Mesothelial cell of epicardium (in vitro differentiated cells): ENCODE results near the gene COQ10A. TPM values are rescaled to one million over a fixed set of nuclear protein-coding genes. Genes with fewer than 3 reads are reported as not detected.
"Not testable (repeated sequence)": the region's sequence is repeated elsewhere in the genome, so short reads cannot be mapped to it uniquely, and the experiment has no call there.

Source experiments
- DNase-seq, 2 experiments: peaks; one replicate each; pipeline ENCODE4 v3.0.0; 2021; ENCODE audit warnings: low spot score in 2 of 2; ENCODE audit not compliant: unreplicated experiment in 2 of 2
- H3K27ac Mint-ChIP-seq: 2 replicates; pipeline ENCODE4 v1.8.0; 2021; ENCODE audit warnings: mixed read lengths
- H3K27me3 Mint-ChIP-seq: 2 replicates; pipeline ENCODE4 v1.8.0; 2021; ENCODE audit warnings: low read depth, mixed read lengths
- H3K36me3 Mint-ChIP-seq: 2 replicates; pipeline ENCODE4 v1.8.0; 2021; ENCODE audit warnings: mixed read lengths
- H3K4me1 Mint-ChIP-seq: 2 replicates; pipeline ENCODE4 v1.8.0; 2021; ENCODE audit warnings: mixed read lengths
- H3K4me3 Mint-ChIP-seq: 2 replicates; pipeline ENCODE4 v1.8.0; 2021; ENCODE audit warnings: mild to moderate bottlenecking, moderate library complexity, mixed read lengths
- H3K9me3 Mint-ChIP-seq: 2 replicates; pipeline ENCODE4 v1.8.0; 2021; ENCODE audit warnings: mixed read lengths
- total RNA-seq: library from RNA; stranded (reverse); gene quantifications from 3 replicates; pipeline ENCODE4 v1.2.1, GENCODE V29; 2021
- TF ChIP-seq, protein P1 (sequence below): fragments of 200-600 bp; sonication (generic); IDR thresholded peaks from one replicate; pipeline ENCODE4 v1.5.0; 2021; ENCODE audit warnings: antibody characterized with exemption; ENCODE audit not compliant: unreplicated experiment

COQ10A gene
- total RNA-seq, 1 donor from 2014 or later = 15.3 TPM

DNA sequence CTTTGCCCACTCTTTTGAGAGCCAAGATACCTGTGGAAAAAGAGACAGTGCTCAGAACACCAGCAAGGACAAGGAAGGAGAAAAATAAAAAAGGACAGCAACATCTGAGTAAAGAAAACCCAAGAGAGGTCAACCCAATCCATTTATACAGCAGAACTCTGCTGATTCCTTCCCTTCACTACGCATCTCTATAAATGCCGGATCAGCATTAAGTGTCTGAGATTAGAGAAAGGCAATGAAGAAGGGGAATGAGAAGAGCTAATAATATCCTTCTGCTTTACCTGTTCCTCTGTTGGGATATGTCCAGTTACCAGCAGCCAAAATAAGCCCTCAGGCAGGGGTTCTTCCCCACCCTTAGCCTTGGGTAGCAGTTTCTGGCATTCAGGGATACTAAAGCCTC, 15.8 kb downstream of the COQ10A start:
- TF ChIP-seq, protein P1, sequence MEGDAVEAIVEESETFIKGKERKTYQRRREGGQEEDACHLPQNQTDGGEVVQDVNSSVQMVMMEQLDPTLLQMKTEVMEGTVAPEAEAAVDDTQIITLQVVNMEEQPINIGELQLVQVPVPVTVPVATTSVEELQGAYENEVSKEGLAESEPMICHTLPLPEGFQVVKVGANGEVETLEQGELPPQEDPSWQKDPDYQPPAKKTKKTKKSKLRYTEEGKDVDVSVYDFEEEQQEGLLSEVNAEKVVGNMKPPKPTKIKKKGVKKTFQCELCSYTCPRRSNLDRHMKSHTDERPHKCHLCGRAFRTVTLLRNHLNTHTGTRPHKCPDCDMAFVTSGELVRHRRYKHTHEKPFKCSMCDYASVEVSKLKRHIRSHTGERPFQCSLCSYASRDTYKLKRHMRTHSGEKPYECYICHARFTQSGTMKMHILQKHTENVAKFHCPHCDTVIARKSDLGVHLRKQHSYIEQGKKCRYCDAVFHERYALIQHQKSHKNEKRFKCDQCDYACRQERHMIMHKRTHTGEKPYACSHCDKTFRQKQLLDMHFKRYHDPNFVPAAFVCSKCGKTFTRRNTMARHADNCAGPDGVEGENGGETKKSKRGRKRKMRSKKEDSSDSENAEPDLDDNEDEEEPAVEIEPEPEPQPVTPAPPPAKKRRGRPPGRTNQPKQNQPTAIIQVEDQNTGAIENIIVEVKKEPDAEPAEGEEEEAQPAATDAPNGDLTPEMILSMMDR = no peak
- no peak overlapping the region for H3K4me3 Mint-ChIP-seq
- H3K9me3 Mint-ChIP-seq = no peaks in the 10 kb centered on the region
- no peak overlapping the region for H3K27ac Mint-ChIP-seq
- no peak for DNase-seq
- no peaks in the 10 kb centered on the region for H3K4me1 Mint-ChIP-seq
- no peaks in the 10 kb centered on the region for H3K27me3 Mint-ChIP-seq
- H3K36me3 Mint-ChIP-seq = peaks cover 29% of the 10 kb centered on the region

DNA sequence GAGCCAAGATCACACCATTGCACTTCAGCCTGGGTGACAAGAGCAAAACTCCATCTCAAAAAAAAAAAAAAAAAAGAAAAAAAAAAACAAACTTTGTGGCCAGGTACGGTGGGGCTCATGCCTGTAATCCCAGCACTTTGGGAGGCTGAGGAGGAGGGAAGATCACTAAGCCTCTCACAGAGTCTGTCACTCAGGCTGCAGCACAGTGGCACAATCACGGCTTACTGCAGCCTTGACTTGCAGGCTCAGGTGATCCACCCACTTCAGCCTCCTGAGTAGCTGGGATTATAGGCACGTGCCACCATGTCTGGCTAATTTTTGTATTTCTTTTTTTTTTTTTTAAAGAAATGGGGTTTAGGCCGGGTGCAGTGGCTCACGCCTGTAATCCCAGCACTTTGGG, 17.5 kb downstream of the COQ10A start:
- not testable (repeated sequence) for H3K27me3 Mint-ChIP-seq, H3K27ac Mint-ChIP-seq, DNase-seq, H3K9me3 Mint-ChIP-seq, H3K4me1 Mint-ChIP-seq, H3K4me3 Mint-ChIP-seq
- H3K36me3 Mint-ChIP-seq = peaks cover 25% of the 10 kb centered on the region

DNA sequence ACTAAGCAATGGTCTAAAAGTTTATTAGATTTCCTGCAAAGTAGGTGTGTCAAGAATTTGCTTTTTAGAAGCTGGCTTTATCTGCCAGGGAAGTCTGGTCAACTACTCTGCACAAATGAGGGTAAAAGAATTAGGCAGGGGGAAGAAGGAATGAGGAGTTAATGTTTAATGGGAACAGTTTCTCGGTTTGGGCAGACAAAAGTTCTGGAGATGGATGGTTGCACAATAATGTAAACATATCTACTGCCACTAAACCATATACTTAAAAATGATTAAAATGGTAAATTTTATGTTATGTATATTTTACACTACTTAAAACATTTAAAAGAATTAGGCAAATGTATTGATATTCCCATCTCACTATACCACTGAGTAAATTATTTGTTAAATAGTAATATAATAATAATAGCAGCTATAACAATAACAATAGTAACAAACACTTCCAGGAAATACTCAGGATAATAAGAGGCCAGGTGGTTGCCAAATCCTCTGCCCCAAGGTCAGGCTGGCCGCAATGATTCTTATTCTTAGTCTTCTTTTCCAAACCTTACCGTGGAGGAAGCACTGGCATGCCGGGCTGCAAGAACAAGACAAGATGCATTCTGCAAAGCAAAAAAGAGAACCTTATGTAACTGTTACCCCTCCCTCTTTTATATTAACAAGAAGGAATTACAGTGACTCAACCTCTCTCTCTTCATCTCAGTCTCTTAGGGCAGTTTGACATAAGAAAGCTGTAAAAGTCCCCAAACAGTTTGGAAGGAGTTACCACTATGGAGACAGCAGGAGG, 19.5 kb downstream of the COQ10A start:
- Mint-ChIP-seq H3K4me1 (no peaks in the 10 kb centered on the region), H3K27ac (no peak overlapping the region), H3K36me3 (peaks cover 22% of the 10 kb centered on the region), H3K27me3 (no peaks in the 10 kb centered on the region), H3K4me3 (no peak overlapping the region), H3K9me3 (no peaks in the 10 kb centered on the region)
- TF ChIP-seq, protein P1 = no peak
- no peak for DNase-seq

DNA sequence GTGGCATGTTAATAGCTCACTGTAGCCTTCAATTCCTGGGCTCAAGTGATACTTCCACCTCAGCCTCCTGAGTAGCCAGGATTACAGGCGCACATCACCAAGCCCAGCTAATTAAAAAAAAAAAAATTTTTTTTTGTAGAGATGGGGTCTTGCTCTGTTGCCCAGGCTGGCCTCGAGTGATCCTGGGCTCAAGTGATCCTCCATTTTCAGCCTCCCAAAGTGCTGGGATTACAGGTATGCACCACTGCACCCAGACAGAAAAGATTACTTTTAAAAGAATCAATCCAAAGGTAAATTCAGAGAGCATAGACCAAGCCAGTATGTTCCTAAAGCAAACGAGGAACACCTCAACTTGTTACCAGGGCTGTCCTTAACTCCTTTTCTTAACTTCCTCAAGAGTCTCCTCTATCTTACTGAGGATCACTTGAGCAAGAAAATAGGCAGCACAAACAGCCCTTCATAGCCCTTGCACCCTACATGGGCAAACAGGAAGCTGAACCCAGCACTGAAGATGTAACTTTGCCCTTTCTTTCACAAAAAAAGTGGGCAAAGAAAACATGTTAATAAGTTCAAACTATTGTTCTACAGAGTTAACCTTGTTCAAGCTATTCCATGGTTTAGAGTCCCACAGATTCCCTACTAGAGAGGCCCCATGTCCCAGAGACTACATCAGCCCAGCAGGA, 22.1 kb downstream of the COQ10A start:
- no peak for DNase-seq
- Mint-ChIP-seq H3K27ac (no peak overlapping the region), H3K36me3 (peaks cover 12% of the 10 kb centered on the region), H3K27me3 (no peaks in the 10 kb centered on the region), H3K9me3 (no peaks in the 10 kb centered on the region), H3K4me3 (no peak overlapping the region), H3K4me1 (peaks cover 1% of the 10 kb centered on the region)
- TF ChIP-seq, protein P1 = no peak

DNA sequence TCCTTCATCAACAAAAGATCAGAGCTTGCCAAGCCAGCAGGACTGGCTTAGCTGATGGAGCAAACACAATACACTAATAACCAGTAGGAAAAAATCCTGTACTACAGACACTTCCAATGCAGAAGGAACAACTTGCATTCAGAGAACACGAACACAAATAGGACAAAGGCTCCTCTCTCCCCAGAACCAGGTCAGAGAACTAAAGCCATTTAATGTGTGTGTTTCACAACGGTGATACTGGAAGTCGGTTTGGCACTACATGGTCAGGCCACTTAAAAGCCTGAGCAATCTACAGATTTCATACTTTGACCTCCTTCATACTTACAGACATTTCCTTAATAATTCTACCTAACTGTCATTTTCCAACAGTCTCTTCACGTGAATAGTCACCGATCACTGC, 27.1 kb downstream of the COQ10A start:
- no peaks in the 10 kb centered on the region for H3K9me3 Mint-ChIP-seq
- peak overlapping the region; percentile 39 for H3K27ac Mint-ChIP-seq
- peaks cover 6% of the 10 kb centered on the region for H3K36me3 Mint-ChIP-seq
- no peaks in the 10 kb centered on the region for H3K27me3 Mint-ChIP-seq
- no peak overlapping the region for H3K4me3 Mint-ChIP-seq
- peaks cover 9% of the 10 kb centered on the region for H3K4me1 Mint-ChIP-seq
- TF ChIP-seq, protein P1 = no peak
- DNase-seq = no peak

DNA sequence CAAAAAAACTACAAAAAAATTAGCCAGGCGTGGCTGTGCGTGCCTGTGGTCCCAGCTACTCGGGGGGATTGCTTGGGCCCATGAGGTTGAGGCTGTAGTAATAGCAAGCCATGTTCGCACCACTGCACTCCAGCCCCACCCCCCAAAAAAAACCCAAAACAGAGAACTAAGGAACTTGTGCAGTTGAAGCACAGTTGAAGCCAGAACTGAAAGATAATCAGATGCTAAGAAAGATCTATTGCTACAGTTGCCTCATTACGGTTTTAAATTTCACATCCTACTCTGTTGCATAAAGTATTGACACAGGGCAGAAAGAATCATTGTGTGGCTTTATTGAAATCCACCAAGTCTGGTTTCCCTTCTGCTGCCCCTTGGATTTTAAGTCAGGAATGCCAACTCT, 29.6 kb downstream of the COQ10A start:
- H3K9me3 Mint-ChIP-seq = no peaks in the 10 kb centered on the region
- DNase-seq = no peak
- peaks cover 23% of the 10 kb centered on the region for H3K4me1 Mint-ChIP-seq
- TF ChIP-seq, protein P1 = no peak
- H3K27ac Mint-ChIP-seq = no peak overlapping the region
- H3K27me3 Mint-ChIP-seq = no peaks in the 10 kb centered on the region
- H3K4me3 Mint-ChIP-seq = no peak overlapping the region
- H3K36me3 Mint-ChIP-seq = peaks cover 4% of the 10 kb centered on the region
